Stimulated activated naive CD8-positive, alpha-beta T cell treated with anti-CD3 and anti-CD28 coated beads, Interleukin-15, Interleukin-2, amounts not matched to agents 100 ng/mL and 50 ng/mL, for 24 hours (primary cell): ENCODE results near the gene TASL.
"Not testable (repeated sequence)": the region's sequence is repeated elsewhere in the genome, so short reads cannot be mapped to it uniquely, and the experiment has no call there.

ENCODE experiments used
- H3K27ac Mint-ChIP-seq: one replicate; pipeline ENCODE4 v1.8.0; 2021; ENCODE audit warnings: mild to moderate bottlenecking, mixed read lengths
- H3K27me3 Mint-ChIP-seq: one replicate; pipeline ENCODE4 v1.8.0; 2021; ENCODE audit warnings: mixed read lengths
- H3K36me3 Mint-ChIP-seq: one replicate; pipeline ENCODE4 v1.8.0; 2021; ENCODE audit warnings: low read depth, mixed read lengths
- H3K4me1 Mint-ChIP-seq: one replicate; pipeline ENCODE4 v1.8.0; 2021; ENCODE audit warnings: low read depth, mixed read lengths
- H3K4me3 Mint-ChIP-seq: one replicate; pipeline ENCODE4 v1.8.0; 2021; ENCODE audit warnings: mild to moderate bottlenecking, mixed read lengths
- H3K9me3 Mint-ChIP-seq: one replicate; pipeline ENCODE4 v1.8.0; 2021; ENCODE audit warnings: mixed read lengths

The TASL gene

DNA sequence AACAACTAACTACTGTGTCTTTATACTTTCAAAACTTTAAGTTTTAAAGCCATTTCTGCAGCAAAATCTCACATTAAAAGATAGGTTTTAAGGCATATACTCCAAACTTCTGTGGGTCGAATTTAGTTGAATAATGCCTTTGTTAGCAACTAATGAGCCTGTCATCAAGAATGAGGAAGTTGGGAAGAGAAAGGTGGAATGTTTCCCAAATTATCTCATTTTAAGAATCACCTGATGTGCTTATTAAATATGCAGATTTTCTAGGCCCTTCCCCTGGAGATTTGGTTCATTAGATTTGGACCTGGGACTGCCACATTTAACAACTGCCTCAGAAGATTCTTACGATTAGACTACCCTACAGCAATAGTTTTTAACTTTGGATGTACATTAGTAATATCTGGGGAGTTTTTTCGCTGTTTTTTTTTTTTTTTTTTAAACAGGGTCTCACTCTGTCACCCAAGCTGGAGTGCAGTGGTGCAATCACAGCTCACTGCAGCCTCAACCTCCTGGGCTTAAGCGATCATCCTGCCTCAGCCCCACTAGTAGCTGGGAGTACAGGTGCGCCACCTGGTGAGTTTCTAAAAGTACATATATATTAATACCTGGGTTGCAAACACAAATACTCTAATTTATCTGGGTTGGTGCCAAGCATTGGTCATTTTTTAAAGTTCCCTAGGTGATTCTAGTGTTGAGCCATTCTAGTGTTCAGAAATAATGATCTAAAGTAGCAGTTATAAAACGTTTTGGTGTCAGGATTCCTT lies 16.1 kb upstream of the TASL start:
- Mint-ChIP-seq H3K4me1 (peaks cover 38% of the 10 kb centered on the region), H3K27me3 (no peaks in the 10 kb centered on the region), H3K36me3 (no peaks in the 10 kb centered on the region), H3K9me3 (no peaks in the 10 kb centered on the region), H3K4me3 (no peak overlapping the region), H3K27ac (no peak overlapping the region)

DNA sequence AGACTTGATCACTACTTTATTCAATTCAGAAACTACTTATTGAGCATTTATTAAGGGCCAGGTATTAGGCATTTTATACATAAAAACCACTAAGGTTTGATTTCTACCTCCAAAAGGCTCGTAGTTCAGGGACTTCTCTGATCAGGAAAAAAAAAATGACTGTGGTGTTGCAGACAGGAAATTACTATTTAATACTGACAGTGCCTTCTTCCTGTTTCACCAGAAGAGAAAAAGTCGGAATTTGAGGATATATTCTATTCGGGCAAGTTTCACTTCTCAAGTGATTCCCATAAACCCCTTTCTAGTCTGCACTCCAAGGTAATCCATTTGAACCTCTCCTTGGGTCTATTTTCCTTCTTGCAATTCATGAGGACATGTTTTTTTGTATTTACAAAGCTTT lies 15.3 kb upstream of the TASL start:
- no peaks in the 10 kb centered on the region for H3K36me3 Mint-ChIP-seq
- H3K27ac Mint-ChIP-seq, result no peak overlapping the region
- H3K9me3 Mint-ChIP-seq, result no peaks in the 10 kb centered on the region
- no peak overlapping the region for H3K4me3 Mint-ChIP-seq
- no peaks in the 10 kb centered on the region for H3K27me3 Mint-ChIP-seq
- peaks cover 33% of the 10 kb centered on the region for H3K4me1 Mint-ChIP-seq

DNA sequence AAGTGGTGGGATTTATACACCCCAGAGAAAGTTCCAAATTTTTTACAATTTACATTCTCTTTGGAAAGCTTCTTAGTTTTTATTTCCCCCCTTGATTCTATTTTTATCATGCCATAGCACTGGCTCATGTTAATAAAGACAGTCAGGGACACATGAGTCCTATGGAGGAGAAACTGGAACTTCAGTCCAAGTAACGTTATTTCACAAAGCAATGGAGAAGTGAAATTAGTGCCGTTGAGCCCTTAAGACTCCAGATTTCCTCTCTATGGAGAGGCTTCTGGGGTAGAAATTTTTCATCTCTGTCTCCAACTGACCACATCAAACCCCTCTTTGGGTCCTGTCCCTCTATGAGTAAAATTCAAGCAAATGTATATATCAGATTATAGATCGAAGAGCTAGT lies 12.8 kb upstream of the TASL start:
- no peaks in the 10 kb centered on the region for H3K27me3 Mint-ChIP-seq
- H3K36me3 Mint-ChIP-seq, result no peaks in the 10 kb centered on the region
- no peaks in the 10 kb centered on the region for H3K9me3 Mint-ChIP-seq
- no peak overlapping the region for H3K4me3 Mint-ChIP-seq
- H3K27ac Mint-ChIP-seq, result no peak overlapping the region
- peaks cover 21% of the 10 kb centered on the region for H3K4me1 Mint-ChIP-seq

DNA sequence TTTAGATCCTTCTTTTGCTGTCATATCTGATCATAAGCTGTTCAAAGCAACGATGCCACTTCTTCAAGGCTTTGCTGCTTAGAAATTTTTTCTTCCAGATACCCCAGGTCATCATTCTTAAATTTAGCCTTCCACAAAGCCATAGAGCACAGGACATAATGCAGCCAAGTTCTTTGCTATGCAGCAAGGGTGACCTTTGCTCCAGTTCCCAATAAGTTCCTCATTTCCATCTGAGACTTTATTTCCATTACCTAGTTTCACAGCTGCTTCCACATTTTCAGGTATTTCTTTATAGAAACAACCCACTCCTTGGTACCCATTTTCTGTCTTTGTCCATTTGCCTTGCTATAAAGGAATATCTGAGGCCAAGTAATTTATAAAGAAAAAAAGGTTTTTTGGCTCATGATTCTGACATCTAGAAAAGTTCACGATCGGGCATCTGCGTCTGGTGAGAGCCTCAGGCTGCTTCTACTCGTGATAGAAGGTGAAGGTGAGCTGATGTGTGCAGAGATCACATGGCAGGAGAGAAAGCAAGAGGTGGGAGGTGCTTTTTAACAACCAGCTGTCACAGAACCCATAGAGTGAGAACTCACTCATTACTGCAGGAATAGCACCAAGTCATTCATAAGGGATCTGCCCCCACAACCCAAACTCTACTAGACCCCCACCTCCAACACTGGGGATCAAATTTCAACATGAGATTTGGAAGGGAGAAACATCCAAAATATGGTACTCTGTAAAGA lies 11.8 kb upstream of the TASL start:
- no peaks in the 10 kb centered on the region for H3K9me3 Mint-ChIP-seq
- H3K27me3 Mint-ChIP-seq, result no peaks in the 10 kb centered on the region
- H3K4me3 Mint-ChIP-seq, result no peak overlapping the region
- H3K4me1 Mint-ChIP-seq, result peaks cover 21% of the 10 kb centered on the region
- no peaks in the 10 kb centered on the region for H3K36me3 Mint-ChIP-seq
- H3K27ac Mint-ChIP-seq, result no peak overlapping the region

DNA sequence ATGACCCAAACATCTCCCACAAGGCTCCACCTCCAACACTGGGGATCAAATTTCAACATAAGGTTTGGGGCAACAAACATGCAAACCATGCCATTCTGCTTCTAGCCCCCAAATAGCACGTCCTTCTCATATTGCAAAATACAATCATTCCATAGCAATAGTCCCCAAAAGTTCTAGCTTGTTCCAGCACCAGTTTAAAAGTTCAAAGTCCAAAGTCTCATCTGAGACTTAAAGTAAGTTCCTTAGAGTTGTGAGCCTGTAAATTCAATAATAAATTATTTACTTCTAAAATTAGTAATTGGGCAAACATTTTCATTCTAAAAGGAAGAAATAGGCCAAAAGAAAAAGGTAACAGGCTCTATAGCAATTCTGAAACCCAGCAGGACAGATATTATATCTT lies 8.9 kb upstream of the TASL start:
- Mint-ChIP-seq H3K4me1 (peaks cover 12% of the 10 kb centered on the region), H3K9me3 (no peaks in the 10 kb centered on the region), H3K27me3 (no peaks in the 10 kb centered on the region), H3K36me3 (no peaks in the 10 kb centered on the region), H3K4me3 (no peak overlapping the region), H3K27ac (no peak overlapping the region)

DNA sequence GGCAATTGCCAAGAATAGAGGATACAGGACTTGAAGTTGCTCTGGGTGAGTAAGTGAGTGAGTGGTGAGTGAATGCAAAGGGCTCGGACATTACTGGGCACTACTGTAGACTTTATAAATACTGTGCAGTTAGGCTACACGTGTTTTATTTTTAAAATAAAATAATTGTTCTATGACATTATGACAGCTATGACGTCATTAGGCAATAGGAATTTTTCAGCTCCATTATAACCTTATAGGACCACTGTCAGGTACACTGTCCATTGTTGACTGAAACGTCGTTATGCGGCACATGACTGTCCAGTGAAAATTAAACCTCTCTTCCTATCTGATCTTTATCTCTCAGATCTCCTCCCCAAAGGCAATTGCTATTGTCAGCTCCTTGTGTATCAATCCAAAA lies 5.1 kb upstream of the TASL start:
- peaks cover 3% of the 10 kb centered on the region for H3K4me1 Mint-ChIP-seq
- H3K4me3 Mint-ChIP-seq, result no peak overlapping the region
- H3K27ac Mint-ChIP-seq, result no peak overlapping the region
- H3K9me3 Mint-ChIP-seq, result no peaks in the 10 kb centered on the region
- H3K27me3 Mint-ChIP-seq, result no peaks in the 10 kb centered on the region
- no peaks in the 10 kb centered on the region for H3K36me3 Mint-ChIP-seq

DNA sequence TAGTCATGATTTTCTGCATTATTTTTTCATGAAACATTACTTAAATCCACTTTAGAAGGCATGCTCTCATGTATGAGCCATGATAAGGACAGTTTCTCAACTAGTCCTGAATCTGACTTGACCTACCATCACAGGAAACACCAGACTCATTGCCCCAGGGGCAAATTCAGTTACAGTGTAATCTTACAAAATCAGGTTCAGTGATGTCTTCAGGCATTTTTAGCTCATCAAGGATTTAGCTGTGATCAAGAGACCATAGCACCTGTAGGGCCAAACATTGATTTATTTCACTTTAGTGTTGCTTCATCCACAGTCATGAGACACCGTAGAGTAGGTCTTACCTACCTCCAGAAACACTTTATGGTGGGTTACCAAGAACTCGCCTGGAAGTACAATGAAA lies 3.1 kb upstream of the TASL start:
- no peaks in the 10 kb centered on the region for H3K27me3 Mint-ChIP-seq
- H3K27ac Mint-ChIP-seq, result no peak overlapping the region
- H3K4me1 Mint-ChIP-seq, result peaks cover 6% of the 10 kb centered on the region
- no peak overlapping the region for H3K4me3 Mint-ChIP-seq
- no peaks in the 10 kb centered on the region for H3K36me3 Mint-ChIP-seq
- no peaks in the 10 kb centered on the region for H3K9me3 Mint-ChIP-seq

DNA sequence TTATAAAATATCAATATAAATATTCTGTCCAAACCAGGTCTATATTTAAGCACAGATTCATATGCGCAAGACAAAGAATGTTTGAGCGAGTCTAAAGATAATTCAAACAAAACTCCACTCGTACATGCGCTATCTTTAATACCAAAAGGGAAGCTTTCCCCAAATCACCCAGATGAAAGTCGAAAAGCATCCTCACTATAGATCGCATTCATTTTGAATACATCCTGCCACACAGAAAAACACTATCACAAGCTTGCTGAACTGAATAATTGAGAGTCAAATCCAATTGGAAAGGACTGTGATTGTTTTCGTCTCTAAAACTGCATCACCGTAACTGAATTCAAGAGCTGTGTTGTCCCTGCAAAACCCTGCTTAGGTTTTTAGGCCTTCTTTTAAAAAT lies 685 bp downstream of the TASL start:
- H3K27me3 Mint-ChIP-seq, result no peaks in the 10 kb centered on the region
- peaks cover 20% of the 10 kb centered on the region for H3K4me1 Mint-ChIP-seq

DNA sequence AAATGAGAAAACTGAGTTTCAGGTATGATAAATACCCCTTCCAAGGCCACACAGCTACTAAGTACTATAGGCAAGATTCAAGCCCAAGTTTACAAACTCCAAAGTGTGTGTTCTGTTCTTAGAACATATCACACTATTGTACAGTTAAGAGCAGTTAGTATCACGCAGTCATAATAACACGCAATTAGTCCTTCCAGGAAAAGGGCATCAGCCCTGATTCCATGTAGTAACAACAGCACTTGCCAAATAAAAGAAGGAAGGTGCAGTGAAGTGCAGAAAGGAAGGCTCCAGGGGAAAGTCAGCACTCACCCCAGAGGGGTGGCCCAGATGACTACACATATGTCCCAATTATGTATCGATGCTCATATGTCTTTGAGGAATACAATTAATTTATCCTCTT lies 4.4 kb downstream of the TASL start:
- Mint-ChIP-seq H3K4me1 (peaks cover 29% of the 10 kb centered on the region), H3K27me3 (no peaks in the 10 kb centered on the region), H3K9me3 (no peaks in the 10 kb centered on the region), H3K4me3 (peak overlapping the region; percentile 39), H3K27ac (no peak overlapping the region), H3K36me3 (peaks cover 9% of the 10 kb centered on the region)

More for the DNA sequence above, 685 bp downstream of the TASL start:
- H3K4me3 Mint-ChIP-seq, result peak overlapping the region; percentile 89
- no peaks in the 10 kb centered on the region for H3K9me3 Mint-ChIP-seq
- H3K27ac Mint-ChIP-seq, result peak overlapping the region; percentile 88
- H3K36me3 Mint-ChIP-seq, result peaks cover 9% of the 10 kb centered on the region

DNA sequence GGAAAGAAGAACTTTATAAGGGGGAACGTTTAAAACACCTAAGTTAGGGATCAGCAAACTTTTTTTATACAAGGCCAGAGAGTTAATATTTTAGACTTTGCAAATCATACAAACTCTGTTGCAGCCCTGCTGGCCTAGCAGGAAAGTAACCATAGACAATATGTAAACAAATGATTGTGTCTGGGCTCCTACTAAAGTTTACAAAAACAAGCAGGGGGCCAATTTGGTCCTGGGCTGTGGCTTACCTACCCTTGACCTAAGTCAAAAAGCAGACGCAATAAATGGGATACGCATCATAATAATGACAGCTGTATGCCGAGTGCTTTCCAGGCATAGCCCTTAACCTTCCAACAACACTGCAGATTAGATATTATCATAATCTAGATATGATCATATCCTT lies 4.9 kb downstream of the TASL start:
- peaks cover 31% of the 10 kb centered on the region for H3K4me1 Mint-ChIP-seq
- H3K27me3 Mint-ChIP-seq, result no peaks in the 10 kb centered on the region
- no peak overlapping the region for H3K4me3 Mint-ChIP-seq
- H3K9me3 Mint-ChIP-seq, result no peaks in the 10 kb centered on the region
- H3K36me3 Mint-ChIP-seq, result peaks cover 9% of the 10 kb centered on the region
- no peak overlapping the region for H3K27ac Mint-ChIP-seq

DNA sequence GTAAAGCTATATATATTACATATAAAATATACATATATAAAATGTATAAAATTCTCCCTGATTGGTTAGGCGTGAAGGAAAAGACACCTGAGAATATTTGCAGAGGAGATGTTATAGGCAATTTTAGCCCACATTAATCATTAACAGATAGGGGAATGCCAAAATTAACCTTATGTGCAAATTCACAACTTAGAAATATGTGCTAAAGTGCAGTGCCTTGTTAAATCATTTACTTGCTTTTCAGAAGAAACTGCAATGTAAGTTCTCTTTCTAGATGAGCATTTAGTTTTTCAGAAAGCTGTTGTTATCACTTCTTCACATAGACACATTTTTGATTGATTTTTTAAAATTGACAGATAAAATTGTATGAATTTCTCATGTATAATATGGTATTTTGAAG lies 5.6 kb downstream of the TASL start:
- no peaks in the 10 kb centered on the region for H3K9me3 Mint-ChIP-seq
- H3K4me1 Mint-ChIP-seq, result peaks cover 31% of the 10 kb centered on the region
- no peaks in the 10 kb centered on the region for H3K27me3 Mint-ChIP-seq
- H3K4me3 Mint-ChIP-seq, result no peak overlapping the region
- no peak overlapping the region for H3K27ac Mint-ChIP-seq
- H3K36me3 Mint-ChIP-seq, result peaks cover 9% of the 10 kb centered on the region

DNA sequence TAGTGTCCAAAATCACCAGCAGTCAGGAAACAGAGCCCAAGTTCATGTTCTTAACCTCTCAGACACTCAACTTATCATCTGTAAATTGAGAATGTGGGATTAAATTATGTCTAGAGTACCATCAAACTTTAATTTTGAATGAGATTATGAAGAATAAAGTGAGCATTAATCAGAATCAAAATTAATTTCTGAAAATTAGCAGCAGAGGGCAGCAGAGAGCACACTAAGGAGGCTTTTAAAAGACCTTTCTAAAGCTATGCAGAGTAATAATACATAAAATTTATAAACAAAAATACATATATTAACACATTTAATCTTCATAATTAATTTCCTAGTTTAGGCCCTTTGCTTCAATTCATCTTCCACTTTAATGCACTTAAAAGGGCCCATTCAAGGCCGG lies 7.1 kb downstream of the TASL start:
- Mint-ChIP-seq H3K4me3 (no peak overlapping the region), H3K27ac (no peak overlapping the region), H3K4me1 (peaks cover 27% of the 10 kb centered on the region), H3K9me3 (no peaks in the 10 kb centered on the region), H3K27me3 (no peaks in the 10 kb centered on the region), H3K36me3 (peaks cover 9% of the 10 kb centered on the region)

DNA sequence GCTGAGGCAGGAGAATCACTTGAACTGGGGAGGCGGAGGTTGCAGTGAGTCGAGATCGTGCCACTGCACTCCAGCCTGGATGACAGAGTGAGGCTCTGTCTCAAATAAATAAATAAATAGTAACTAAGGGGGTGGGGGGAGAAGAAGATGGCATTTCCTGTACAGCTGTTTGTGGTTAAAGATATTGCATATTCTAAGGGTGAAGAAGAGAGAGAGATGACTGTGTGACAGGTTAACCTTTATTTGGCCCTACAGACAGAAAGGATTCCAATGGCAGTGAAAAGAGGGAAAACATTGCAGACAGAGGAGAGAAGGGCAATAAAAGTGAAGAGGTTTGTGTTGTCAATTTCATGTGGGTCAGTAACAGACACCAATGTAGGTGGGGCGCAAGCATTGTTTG lies 9.4 kb downstream of the TASL start:
- Mint-ChIP-seq H3K4me3 (no peak overlapping the region), H3K27me3 (no peaks in the 10 kb centered on the region), H3K4me1 (peaks cover 15% of the 10 kb centered on the region), H3K36me3 (peaks cover 5% of the 10 kb centered on the region), H3K9me3 (no peaks in the 10 kb centered on the region), H3K27ac (no peak overlapping the region)

DNA sequence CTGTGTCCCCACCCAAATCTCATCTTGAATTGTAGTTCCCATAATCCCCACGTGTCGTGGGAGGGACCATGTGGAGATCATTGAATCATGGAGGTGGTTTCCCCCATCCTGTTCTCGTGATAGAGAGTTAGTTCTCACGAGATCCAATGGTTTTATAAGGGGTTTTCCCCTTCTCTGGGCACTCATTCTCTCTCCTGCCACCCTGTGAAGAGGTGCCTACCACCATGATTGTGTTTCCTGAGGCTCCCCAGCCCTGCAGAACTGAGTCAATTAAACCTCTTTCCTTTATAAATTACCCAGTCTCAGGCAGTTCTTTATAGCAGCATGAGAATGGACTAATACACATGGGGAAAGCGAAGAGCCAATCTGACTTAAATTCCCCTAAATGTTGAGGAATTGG lies 14.5 kb downstream of the TASL start:
- not testable (repeated sequence) for H3K27ac Mint-ChIP-seq, H3K27me3 Mint-ChIP-seq, H3K4me3 Mint-ChIP-seq, H3K9me3 Mint-ChIP-seq, H3K4me1 Mint-ChIP-seq
- peaks cover 16% of the 10 kb centered on the region for H3K36me3 Mint-ChIP-seq

DNA sequence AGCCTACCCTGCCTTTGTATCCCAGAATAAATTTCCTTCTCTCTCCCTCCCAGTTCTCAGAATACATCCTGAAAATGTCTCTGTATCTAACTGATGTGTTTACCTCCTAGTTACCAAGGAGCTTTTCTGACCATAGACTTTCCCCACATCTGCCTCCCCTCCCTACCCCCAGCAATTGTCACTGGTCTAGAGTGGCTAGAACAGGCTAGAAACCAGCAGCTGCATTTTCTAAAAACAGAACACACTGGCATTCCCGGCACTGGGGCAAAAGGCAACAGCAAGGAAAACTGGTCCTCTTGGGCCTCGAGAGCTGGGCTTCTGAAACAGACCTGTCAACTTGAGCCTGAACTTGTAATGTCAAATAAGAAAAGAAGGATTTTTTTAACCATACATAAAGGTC lies 16.4 kb downstream of the TASL start:
- H3K36me3 Mint-ChIP-seq, result peaks cover 16% of the 10 kb centered on the region
- peaks cover 8% of the 10 kb centered on the region for H3K4me1 Mint-ChIP-seq
- H3K4me3 Mint-ChIP-seq, result no peak overlapping the region
- no peak overlapping the region for H3K27ac Mint-ChIP-seq
- no peaks in the 10 kb centered on the region for H3K9me3 Mint-ChIP-seq
- H3K27me3 Mint-ChIP-seq, result no peaks in the 10 kb centered on the region

DNA sequence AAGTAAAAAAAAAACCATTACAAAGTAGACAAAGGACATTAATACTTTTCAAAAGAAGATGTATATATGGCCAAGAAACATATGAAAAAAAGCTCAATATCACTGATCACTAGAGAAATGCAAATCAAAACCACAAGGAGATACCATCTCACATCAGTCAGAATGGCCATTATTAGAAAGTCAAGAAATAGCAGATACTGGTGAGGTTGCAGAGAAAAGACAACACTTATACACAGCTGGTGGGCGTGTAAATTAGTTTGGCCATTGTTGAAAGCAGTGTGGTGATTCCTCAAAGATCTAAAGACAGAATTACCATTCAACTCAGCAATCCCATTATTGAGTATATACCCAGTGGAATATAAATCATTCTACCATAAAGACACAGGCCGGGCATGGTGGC lies 39.3 kb downstream of the TASL start:
- H3K4me1 Mint-ChIP-seq, result no peaks in the 10 kb centered on the region
- H3K36me3 Mint-ChIP-seq, result no peaks in the 10 kb centered on the region
- H3K9me3 Mint-ChIP-seq, result peaks cover 3% of the 10 kb centered on the region
- no peak overlapping the region for H3K27ac Mint-ChIP-seq
- no peaks in the 10 kb centered on the region for H3K27me3 Mint-ChIP-seq
- H3K4me3 Mint-ChIP-seq, result no peak overlapping the region
